GM19395 (cell line): ENCODE data around the gene MOB3B.
"Not testable (repeated sequence)": the region's sequence is repeated elsewhere in the genome, so short reads cannot be mapped to it uniquely, and the experiment has no call there.

ENCODE experiments used
- ATAC-seq: cut with Tn5 transposase; IDR thresholded peaks from one replicate; pipeline ENCODE4 v1.9.1; 2021; ENCODE audit warnings: mild to moderate bottlenecking, moderate library complexity; ENCODE audit not compliant: unreplicated experiment

The MOB3B gene

DNA sequence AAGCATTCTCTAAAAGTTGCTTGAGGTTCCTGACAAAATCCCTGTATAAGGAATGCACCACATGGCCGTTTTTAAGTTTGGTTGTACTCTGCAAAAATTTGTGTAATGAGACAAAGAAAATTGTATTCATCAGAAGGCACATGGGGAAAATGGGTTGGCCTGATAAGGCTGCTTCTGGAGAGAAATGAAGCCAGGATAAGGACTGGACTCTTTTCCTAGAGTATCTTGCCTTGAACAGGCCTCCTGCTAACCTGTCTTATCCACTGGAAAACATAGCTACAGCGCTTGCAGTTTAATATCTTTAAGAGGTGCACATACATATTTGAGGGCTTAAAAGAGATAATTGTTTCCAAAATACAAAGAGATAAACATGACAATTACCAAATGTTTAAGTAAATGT lies 46.9 kb downstream of the MOB3B start:
- ATAC-seq: no peak

DNA sequence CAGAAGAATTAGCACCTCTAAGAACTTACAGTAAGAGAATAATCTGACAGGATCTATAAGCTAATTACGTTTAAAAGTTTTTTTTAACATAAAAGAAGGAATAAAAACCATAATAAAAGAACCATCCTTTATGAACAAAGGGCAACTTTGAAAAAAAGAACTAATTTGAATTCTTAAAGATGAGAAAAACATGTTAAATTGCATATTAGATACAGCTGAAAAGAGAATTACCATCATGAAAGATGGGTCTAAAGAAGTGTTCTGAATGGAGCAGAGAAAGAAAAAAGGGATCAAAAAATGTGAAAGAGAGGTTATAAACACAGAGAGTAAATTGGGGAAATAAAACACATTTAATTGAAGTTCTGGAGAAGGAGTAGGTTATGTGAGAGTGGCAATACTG lies 51.3 kb downstream of the MOB3B start:
- ATAC-seq: no peak

DNA sequence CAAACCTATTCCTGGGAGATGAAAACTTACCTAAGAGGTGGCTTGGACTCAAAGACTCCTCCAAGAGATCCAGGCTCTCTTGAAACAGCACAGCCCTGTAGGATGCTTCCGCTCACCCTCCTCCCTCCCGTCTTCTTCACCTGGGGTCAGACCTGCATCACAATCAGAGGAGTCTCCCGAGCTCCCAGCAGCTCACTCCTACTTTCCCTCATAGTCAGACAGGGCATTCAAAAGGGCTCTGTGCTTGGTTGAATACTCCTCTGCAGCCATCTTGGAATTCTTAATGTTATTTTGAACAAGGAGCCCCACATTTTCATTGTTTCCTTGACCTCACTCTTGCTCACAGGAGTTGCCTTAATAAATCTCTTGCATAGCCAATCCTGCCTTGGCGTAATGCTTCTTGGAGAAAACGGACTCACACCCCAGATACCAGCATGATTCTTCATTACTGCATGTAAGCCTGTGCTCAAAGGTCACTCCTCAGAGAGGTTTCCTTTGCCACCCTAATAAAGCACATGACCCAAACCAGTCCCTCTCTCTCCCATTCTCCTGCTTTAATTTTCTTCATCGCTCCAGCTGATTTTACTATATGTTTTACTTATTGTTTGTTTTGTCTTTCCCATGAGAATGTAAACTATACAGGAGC lies 52.6 kb downstream of the MOB3B start:
- ATAC-seq: no peak

DNA sequence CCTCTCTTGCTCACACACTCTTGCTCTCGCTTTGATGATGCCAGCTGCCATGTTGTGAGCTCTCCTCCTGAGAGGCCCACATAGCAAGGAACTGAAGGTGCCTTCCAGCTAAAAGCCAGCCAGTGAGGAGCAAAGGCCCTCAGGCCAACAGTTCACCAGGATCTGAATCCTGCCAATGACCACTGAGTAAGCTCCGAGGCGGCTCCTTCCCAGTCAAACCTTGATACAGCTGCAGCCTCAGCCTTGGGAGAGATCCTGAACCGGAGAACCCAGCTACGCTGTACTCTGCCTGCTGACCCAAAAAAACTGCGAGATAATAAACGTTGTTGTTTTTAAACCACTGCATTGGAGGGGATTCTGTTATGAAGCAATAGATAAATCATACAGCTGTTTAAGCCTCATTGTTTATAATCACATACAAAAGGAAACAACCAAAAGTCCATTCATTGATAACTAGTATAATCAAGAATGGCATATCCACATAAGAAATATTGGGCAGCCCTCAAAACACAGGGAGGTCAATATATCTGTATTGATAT lies 54.5 kb downstream of the MOB3B start:
- ATAC-seq: no peak

- no peak for ATAC-seq
Measured at GRCh38 chr9:27474305-27474704, 55.3 kb downstream of the MOB3B start.

GRCh38 chr9:27473111-27473529 lies 56.5 kb downstream of the MOB3B start:
- ATAC-seq: no peak

DNA sequence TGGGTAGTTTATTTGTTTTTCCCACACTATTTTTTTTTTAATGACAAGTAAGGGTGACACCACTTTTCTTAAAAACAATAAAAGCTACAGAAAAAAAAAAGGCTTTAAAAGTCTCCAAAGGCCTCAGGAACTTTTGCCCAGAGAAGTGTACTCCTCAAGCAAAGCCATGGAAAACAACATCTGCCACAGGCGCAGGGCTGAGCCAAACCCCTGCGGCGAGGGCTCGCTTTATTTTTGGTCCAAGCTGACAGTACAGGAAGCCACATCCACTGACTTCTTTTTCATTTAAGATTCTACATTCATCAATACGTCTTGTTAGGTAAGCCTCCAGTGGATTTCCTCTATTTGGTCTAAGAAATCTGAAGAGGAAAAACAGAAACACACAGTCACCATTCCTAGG lies 57.4 kb downstream of the MOB3B start:
- ATAC-seq: no peak

DNA sequence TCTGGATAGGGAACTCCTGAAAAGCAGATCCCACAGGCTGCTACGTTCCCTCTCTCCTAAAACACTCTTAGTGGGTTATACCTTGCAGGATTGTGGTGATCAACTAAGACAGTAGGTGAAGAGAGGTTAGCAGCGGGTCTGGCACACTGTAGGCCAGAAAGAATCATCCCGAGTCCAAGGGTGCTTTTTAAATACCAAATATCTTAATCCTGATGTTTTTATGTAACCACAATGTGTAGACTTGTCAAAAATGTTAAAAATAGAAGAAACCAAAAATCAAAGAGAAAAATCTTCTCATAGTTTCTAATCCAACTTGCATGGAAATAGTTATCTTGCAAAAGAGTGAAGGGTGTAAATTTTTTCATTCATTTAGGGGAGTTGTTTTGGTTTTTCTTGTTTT lies 57.8 kb downstream of the MOB3B start:
- ATAC-seq: no peak

DNA sequence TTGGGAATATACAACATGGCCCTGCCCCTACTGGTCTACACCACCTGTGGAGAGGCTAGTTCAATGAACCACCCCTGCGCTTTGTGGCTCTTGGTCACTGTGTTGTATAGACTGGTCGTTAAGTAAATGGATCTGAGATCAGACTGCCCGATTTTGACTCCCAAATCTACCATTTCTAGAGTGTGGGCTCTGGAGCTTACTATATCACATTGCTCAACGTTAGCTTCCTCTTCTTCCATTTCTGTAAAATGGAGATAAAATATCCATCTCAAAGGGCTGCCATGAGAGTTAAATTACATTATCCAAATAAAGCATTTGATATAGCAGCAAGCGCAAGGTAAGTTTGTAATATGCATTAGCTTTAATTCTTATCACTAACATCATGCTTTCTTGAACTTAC lies 58.2 kb downstream of the MOB3B start:
- no peak for ATAC-seq

GRCh38 chr9:27470291-27470856 lies 59.2 kb downstream of the MOB3B start:
- no peak for ATAC-seq

DNA sequence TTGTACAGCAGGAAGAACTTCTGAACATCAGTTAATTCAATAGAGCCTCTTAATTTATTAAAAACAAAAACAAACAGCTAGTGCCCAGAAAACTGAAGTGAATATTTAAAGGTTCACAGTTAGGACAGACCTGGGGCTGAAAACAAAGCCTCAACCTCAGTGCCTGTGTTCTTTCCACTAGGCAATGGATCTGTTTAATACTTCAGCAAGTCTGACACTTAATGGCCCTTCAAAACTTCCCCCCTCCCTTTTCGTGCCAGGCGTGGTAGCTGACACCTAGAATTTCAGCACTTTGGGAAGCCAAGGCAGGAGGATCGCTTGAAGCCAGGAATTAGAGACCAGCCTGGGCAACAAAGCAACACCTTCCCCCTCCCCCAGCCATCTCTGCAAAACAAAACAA lies 60.1 kb downstream of the MOB3B start:
- no peak for ATAC-seq

- peak; percentile 62 for ATAC-seq
Measured at GRCh38 chr9:27468462-27469110, 61.0 kb downstream of the MOB3B start.

- ATAC-seq: peak; percentile 40
Measured at GRCh38 chr9:27468000-27468399, 61.6 kb downstream of the MOB3B start.

DNA sequence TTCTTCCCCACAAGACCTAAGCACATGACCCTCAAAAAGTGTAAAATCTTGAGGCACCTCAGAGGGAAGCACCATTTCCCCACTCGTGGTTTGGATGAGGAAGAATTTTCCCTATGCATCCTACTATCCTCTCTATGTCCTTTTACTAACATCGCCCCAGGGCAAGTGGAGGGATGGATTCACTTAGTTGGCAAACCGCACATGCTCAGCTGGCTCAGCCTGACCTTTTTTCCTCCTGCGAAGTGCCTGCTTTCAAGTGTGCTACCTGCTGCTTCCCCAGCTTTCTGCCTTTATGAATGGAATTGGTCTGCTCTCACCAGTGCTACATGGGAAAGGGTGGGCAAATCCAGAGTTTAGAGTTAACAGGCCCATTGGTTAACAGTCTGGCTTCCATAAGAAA lies 62.1 kb downstream of the MOB3B start:
- ATAC-seq: no peak

- not testable (repeated sequence) for ATAC-seq
Measured at GRCh38 chr9:27466516-27466915, 63.1 kb downstream of the MOB3B start.

DNA sequence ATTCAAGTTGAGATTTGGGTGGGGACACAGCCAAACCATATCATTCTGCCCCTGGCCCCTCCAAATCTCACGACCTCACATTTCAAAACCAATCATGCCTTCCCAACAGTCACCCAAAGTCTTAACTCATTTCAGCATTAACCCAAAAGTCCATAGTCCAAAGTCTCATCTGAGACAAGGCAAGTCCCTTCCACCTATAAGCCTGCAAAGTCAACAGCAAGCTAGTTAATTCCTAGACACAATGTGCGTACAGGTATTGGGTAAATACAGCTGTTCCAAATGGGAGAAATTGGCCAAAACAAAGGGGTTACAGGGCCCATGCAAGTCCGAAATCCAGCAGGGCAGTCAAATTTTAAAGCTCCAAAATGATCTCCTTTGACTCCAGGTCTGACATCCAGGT lies 64.7 kb downstream of the MOB3B start:
- ATAC-seq: not testable (repeated sequence)

GRCh38 chr9:27462846-27463245 lies 66.8 kb downstream of the MOB3B start:
- no peak for ATAC-seq

- no peak for ATAC-seq
Measured at GRCh38 chr9:27462434-27462833, 67.2 kb downstream of the MOB3B start.

- peak; percentile 91 for ATAC-seq
Measured at GRCh38 chr9:27460226-27461023, 69.2 kb downstream of the MOB3B start.

- ATAC-seq: no peak
Measured at GRCh38 chr9:27457445-27457844, 72.2 kb downstream of the MOB3B start.

DNA sequence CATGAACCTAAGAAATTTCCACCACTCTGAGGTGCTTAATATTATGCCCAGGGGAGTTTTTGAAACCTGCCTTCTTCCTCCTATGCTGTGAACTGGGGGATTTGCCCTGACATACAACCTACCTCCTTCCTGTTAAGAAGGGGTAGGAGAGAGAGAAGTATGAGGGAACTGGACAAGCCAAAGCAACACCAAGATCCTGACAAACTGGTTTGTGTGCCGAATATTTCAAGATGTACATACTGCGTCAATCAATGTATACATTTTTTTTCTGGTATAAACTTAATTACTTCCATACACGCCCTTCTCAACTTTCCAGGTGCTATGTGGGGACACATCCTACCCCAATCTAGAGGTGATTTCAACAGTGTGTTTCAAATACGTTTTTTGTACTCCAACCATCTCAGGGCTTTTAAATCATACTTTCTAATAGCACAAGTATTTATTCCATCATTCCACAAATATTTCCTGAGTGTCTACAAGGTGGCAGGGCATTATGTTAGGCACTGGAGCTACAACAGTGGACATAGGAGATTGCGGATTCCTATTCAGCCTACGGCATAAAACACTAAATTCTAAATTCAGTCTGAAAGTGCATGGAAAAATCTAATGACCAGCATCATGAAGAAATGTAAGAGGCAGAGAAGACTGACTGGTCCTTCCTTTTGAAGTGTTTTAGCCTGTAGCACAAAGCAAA lies 75.6 kb downstream of the MOB3B start:
- ATAC-seq: no peak
